Activated T-helper 1 cell treated with anti-CD3 and anti-CD28 coated beads, Interleukin-12 subunit alpha, Interleukin-12 subunit beta, Interleukin-2, Interleukin-4 antibody, amounts not matched to agents 30 ng/mL and 10 ng/mL and 1 ng/mL, durations not matched to agents 14 hours and 24 hours and 36 hours (primary cell): ENCODE results near the gene SUGCT. TPM values are rescaled to one million over a fixed set of nuclear protein-coding genes. Genes with fewer than 3 reads are reported as not detected.

Source experiments
- DNase-seq: peaks from one replicate; pipeline ENCODE4 v3.0.0; 2021; ENCODE audit warnings: low spot score
- H3K27ac Mint-ChIP-seq: one replicate; pipeline ENCODE4 v1.8.0; 2021; ENCODE audit warnings: mild to moderate bottlenecking, mixed read lengths
- H3K27me3 Mint-ChIP-seq: one replicate; pipeline ENCODE4 v1.8.0; 2022; ENCODE audit warnings: mild to moderate bottlenecking, moderate library complexity, mixed read lengths; ENCODE audit not compliant: insufficient read depth
- H3K36me3 Mint-ChIP-seq: one replicate; pipeline ENCODE4 v1.8.0; 2021; ENCODE audit warnings: low read depth, mixed read lengths
- H3K4me1 Mint-ChIP-seq: one replicate; pipeline ENCODE4 v1.8.0; 2021; ENCODE audit warnings: low read depth, mixed read lengths
- H3K4me3 Mint-ChIP-seq: one replicate; pipeline ENCODE4 v1.8.0; 2021; ENCODE audit warnings: mild to moderate bottlenecking, moderate library complexity, mixed read lengths
- H3K9me3 Mint-ChIP-seq: one replicate; pipeline ENCODE4 v1.8.0; 2021; ENCODE audit warnings: mixed read lengths
- intact Hi-C: fragments of 100-400 bp; cut with micrococcal nuclease; formaldehyde crosslinking; loops from one replicate; pipeline ENCODE4 v1.15.1; 2024
- total RNA-seq: library from RNA; stranded (reverse); gene quantifications from 2 replicates; pipeline ENCODE4 v1.2.3, GENCODE V29; 2022

Gene SUGCT
- total RNA-seq, 1 donor from 2014 or later, result not detected

GRCh38 chr7:40300146-40300670 is 165.4 kb downstream of the SUGCT start:
- Mint-ChIP-seq H3K4me1 (peaks cover 5% of the 10 kb centered on the region), H3K27me3 (peaks cover 3% of the 10 kb centered on the region), H3K36me3 (no peaks in the 10 kb centered on the region), H3K27ac (no peak overlapping the region), H3K9me3 (no peaks in the 10 kb centered on the region), H3K4me3 (no peak overlapping the region)
- DNase-seq, result no peak
- intact Hi-C loops, result no loop called here

GRCh38 chr7:40301486-40302068 is 166.8 kb downstream of the SUGCT start:
- Mint-ChIP-seq H3K36me3 (no peaks in the 10 kb centered on the region), H3K4me3 (no peak overlapping the region), H3K4me1 (peaks cover 5% of the 10 kb centered on the region), H3K9me3 (no peaks in the 10 kb centered on the region), H3K27ac (no peak overlapping the region), H3K27me3 (peaks cover 3% of the 10 kb centered on the region)
- DNase-seq, result no peak
- intact Hi-C loops, result no loop called here

GRCh38 chr7:40303996-40304395 is 169.2 kb downstream of the SUGCT start:
- DNase-seq, result no peak
- Mint-ChIP-seq H3K27me3 (peaks cover 9% of the 10 kb centered on the region), H3K36me3 (no peaks in the 10 kb centered on the region), H3K9me3 (no peaks in the 10 kb centered on the region), H3K4me1 (peaks cover 2% of the 10 kb centered on the region), H3K4me3 (no peak overlapping the region), H3K27ac (no peak overlapping the region)
- intact Hi-C loops, result no loop called here

GRCh38 chr7:40305229-40305628 is 170.4 kb downstream of the SUGCT start:
- Mint-ChIP-seq H3K4me3 (no peak overlapping the region), H3K4me1 (no peaks in the 10 kb centered on the region), H3K27me3 (peaks cover 9% of the 10 kb centered on the region), H3K9me3 (no peaks in the 10 kb centered on the region), H3K27ac (no peak overlapping the region), H3K36me3 (no peaks in the 10 kb centered on the region)
- intact Hi-C loops, result loop anchor here (5.0 kb wide), 1 partner anchor 1177 kb away; no protein-coding TSS in a partner anchor
- no peak for DNase-seq

GRCh38 chr7:40306025-40306424 is 171.2 kb downstream of the SUGCT start:
- intact Hi-C loops, result loop anchor here (5.0 kb wide), 1 partner anchor 1176 kb away; no protein-coding TSS in a partner anchor
- no peaks in the 10 kb centered on the region for H3K9me3 Mint-ChIP-seq
- no peak for DNase-seq
- H3K36me3 Mint-ChIP-seq, result no peaks in the 10 kb centered on the region
- H3K27me3 Mint-ChIP-seq, result peaks cover 9% of the 10 kb centered on the region
- peaks cover 2% of the 10 kb centered on the region for H3K4me1 Mint-ChIP-seq
- no peak overlapping the region for H3K4me3 Mint-ChIP-seq
- no peak overlapping the region for H3K27ac Mint-ChIP-seq

- Mint-ChIP-seq H3K27me3 (peaks cover 9% of the 10 kb centered on the region), H3K4me3 (no peak overlapping the region), H3K27ac (no peak overlapping the region), H3K36me3 (no peaks in the 10 kb centered on the region), H3K9me3 (no peaks in the 10 kb centered on the region), H3K4me1 (peaks cover 8% of the 10 kb centered on the region)
- intact Hi-C loops, result loop anchor here (5.0 kb wide), 1 partner anchor 1176 kb away; no protein-coding TSS in a partner anchor
- DNase-seq, result no peak
Observed at GRCh38 chr7:40306596-40306995, 171.8 kb downstream of the SUGCT start.

- Mint-ChIP-seq H3K36me3 (no peaks in the 10 kb centered on the region), H3K27me3 (peaks cover 6% of the 10 kb centered on the region), H3K9me3 (no peaks in the 10 kb centered on the region), H3K4me1 (peaks cover 8% of the 10 kb centered on the region), H3K4me3 (no peak overlapping the region), H3K27ac (no peak overlapping the region)
- DNase-seq, result no peak
- intact Hi-C loops, result no loop called here
Observed at GRCh38 chr7:40310258-40310657, 175.5 kb downstream of the SUGCT start.

- no peak overlapping the region for H3K4me3 Mint-ChIP-seq
- H3K9me3 Mint-ChIP-seq, result no peaks in the 10 kb centered on the region
- peaks cover 6% of the 10 kb centered on the region for H3K27me3 Mint-ChIP-seq
- intact Hi-C loops, result no loop called here
- DNase-seq, result no peak
- H3K4me1 Mint-ChIP-seq, result peaks cover 8% of the 10 kb centered on the region
- H3K27ac Mint-ChIP-seq, result no peak overlapping the region
- no peaks in the 10 kb centered on the region for H3K36me3 Mint-ChIP-seq
Observed at GRCh38 chr7:40311307-40311706, 176.5 kb downstream of the SUGCT start.

GRCh38 chr7:40315277-40315676 is 180.5 kb downstream of the SUGCT start:
- Mint-ChIP-seq H3K27ac (no peak overlapping the region), H3K9me3 (no peaks in the 10 kb centered on the region), H3K36me3 (no peaks in the 10 kb centered on the region), H3K27me3 (no peaks in the 10 kb centered on the region), H3K4me3 (no peak overlapping the region), H3K4me1 (peaks cover 8% of the 10 kb centered on the region)
- DNase-seq, result no peak
- intact Hi-C loops, result no loop called here

GRCh38 chr7:40316176-40316575 is 181.4 kb downstream of the SUGCT start:
- H3K27me3 Mint-ChIP-seq, result no peaks in the 10 kb centered on the region
- H3K9me3 Mint-ChIP-seq, result no peaks in the 10 kb centered on the region
- H3K27ac Mint-ChIP-seq, result no peak overlapping the region
- intact Hi-C loops, result no loop called here
- no peak for DNase-seq
- peaks cover 5% of the 10 kb centered on the region for H3K4me1 Mint-ChIP-seq
- H3K4me3 Mint-ChIP-seq, result no peak overlapping the region
- no peaks in the 10 kb centered on the region for H3K36me3 Mint-ChIP-seq

DNA sequence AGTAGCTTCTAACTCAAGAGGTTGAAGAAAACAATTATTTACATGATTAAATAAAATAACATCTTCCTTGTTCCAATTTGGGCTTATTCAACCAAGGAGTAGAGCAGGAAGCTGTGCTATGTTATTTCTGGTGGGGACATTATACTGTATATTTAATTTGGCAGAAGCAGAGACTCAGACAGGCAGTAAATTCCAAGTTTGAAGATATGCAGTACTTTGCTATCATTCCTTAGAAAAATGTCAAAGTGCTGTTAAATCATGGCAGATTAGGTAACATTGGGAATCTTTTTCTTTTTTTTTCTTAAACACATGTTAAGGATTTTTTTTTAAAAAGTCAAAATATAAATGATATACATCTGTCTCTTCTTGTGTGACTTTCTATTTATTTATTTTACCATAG is 190.1 kb downstream of the SUGCT start:
- no peaks in the 10 kb centered on the region for H3K36me3 Mint-ChIP-seq
- H3K4me3 Mint-ChIP-seq, result no peak overlapping the region
- DNase-seq, result no peak
- H3K27ac Mint-ChIP-seq, result no peak overlapping the region
- H3K4me1 Mint-ChIP-seq, result no peaks in the 10 kb centered on the region
- intact Hi-C loops, result no loop called here
- no peaks in the 10 kb centered on the region for H3K27me3 Mint-ChIP-seq
- no peaks in the 10 kb centered on the region for H3K9me3 Mint-ChIP-seq

GRCh38 chr7:40327113-40327512 is 192.3 kb downstream of the SUGCT start:
- no peak for DNase-seq
- Mint-ChIP-seq H3K4me1 (no peaks in the 10 kb centered on the region), H3K27ac (no peak overlapping the region), H3K36me3 (no peaks in the 10 kb centered on the region), H3K27me3 (no peaks in the 10 kb centered on the region), H3K9me3 (no peaks in the 10 kb centered on the region), H3K4me3 (no peak overlapping the region)
- intact Hi-C loops, result no loop called here

DNA sequence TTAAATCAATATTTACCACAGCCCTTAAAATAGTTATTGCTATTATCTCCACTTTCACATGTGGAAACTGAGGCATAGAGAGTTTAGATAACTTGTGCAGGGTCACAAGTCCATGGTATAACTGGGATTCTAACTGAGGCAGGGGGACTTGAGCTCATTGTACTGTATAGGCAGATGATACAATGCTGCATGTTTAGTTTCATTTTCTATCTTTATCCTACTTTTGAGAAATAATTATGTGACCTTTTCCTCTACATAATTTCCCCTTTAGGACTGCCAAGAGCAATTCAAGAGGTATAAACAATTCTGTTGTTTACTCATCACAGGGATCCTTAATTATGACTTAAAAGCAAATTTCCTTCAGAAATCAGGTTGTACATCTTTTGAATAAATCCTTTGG is 193.1 kb downstream of the SUGCT start:
- Mint-ChIP-seq H3K36me3 (no peaks in the 10 kb centered on the region), H3K9me3 (no peaks in the 10 kb centered on the region), H3K27me3 (no peaks in the 10 kb centered on the region), H3K27ac (no peak overlapping the region), H3K4me1 (no peaks in the 10 kb centered on the region), H3K4me3 (no peak overlapping the region)
- no peak for DNase-seq
- intact Hi-C loops, result no loop called here
